ENCODE results near the gene RFT1.

RFT1 gene

DNA sequence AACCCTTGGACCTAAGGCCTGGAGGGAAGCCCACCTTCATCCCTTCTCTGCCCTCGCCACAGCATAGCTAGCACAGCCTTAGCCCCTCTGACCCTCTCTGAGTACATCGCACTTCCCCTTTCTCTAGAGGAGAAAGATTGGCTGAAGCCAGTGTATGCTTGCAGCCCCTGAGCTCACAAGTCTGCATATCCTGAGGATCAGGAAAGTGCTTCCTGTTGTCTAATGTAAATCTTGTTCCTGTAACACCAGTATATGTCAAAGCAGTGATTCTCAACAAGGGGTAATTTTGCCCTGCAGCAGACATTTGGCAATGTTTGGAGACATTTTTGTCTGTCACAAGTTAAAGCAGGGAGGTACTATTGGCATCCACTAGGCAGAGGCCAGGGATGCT is 28.5 kb upstream of the RFT1 start:
- TF ChIP-seq, protein P1, sequence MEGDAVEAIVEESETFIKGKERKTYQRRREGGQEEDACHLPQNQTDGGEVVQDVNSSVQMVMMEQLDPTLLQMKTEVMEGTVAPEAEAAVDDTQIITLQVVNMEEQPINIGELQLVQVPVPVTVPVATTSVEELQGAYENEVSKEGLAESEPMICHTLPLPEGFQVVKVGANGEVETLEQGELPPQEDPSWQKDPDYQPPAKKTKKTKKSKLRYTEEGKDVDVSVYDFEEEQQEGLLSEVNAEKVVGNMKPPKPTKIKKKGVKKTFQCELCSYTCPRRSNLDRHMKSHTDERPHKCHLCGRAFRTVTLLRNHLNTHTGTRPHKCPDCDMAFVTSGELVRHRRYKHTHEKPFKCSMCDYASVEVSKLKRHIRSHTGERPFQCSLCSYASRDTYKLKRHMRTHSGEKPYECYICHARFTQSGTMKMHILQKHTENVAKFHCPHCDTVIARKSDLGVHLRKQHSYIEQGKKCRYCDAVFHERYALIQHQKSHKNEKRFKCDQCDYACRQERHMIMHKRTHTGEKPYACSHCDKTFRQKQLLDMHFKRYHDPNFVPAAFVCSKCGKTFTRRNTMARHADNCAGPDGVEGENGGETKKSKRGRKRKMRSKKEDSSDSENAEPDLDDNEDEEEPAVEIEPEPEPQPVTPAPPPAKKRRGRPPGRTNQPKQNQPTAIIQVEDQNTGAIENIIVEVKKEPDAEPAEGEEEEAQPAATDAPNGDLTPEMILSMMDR (IDR thresholded peaks at IDR 0.05; ENCODE audit: low read depth, low read length): no peak
- H3K4me3 ChIP-seq (ENCODE audit: low read depth, low read length): no peak overlapping the region

DNA sequence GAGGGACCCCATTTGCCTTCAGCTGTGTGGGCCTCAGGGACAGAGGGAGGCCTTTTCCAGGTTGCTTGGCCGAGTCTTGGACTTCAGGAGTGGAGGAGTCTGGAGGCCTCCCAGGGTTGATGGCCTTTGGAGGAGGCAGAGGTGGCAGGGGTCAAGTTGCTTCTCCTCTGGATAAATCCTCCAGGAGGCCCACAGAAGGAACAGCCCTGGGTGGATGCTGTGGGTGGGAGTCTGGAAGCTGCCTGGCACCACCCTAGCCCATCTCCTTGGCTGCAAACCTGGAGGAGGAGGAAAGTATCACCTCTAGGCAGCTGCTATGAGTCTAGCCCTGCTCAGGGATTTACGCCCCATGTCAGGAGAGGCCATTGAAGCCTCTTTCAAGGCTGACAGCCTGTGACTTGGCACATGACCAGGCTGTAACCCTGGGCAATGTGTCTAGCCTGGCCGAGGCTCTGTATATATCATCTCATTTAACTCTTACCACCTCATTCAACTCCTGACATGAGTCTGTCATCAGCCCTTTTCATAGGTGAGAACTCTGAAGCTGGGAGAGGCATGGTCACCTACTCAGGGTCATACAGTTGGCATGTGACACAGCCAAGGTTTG is 27.8 kb upstream of the RFT1 start:
- TF ChIP-seq, protein P1 (IDR thresholded peaks at IDR 0.05; ENCODE audit: low read depth, low read length): no peak
- H3K4me3 ChIP-seq (ENCODE audit: low read depth, low read length): no peak overlapping the region

DNA sequence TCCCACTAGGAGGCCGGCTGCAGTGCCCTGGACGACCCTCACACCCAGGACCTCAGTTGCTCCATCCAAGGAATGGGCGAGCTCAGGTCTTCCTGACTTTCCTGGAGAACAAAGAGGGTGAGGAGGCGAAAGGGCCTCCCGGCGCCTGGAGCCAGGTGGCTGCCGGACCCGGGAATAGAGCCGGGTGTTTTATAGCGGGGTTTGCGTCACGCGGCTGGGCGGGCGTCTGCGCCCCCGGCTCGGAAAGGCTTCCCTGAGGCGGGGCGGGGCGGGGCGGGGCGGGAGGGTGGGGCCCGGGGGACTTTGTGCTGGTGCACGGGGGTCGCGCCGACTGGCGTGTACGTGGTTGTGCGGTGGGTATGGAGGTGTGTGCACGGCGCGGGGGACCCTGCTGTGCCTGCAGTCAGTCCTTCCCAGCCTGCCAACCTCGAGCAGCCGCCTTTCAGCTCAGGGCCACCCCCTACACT is 26.2 kb upstream of the RFT1 start:
- TF ChIP-seq, protein P1 (IDR thresholded peaks at IDR 0.05; ENCODE audit: low read depth, low read length): no peak
- no peak overlapping the region for H3K4me3 ChIP-seq (ENCODE audit: low read depth, low read length)

DNA sequence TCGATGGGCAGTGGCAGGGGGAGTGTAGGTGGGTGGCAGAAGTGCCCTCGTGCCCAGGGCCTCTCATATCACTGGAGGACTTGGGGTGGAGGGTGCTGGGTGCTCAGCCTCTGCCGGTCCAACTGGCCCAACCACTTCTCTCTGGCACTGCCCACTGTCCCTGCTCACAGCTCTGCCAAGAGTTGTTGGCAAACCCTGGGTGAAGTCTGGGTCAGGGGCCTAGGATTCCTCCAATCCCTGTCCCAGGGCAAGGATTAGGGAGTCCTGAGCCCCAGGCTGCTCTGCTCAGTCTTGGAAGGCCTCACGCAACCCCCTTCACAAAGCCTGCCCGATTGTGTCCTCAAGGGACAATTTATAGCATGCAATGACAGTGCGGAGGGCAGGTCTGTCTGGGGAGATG is 25.5 kb upstream of the RFT1 start:
- H3K4me3 ChIP-seq (ENCODE audit: low read depth, low read length): no peak overlapping the region
- TF ChIP-seq, protein P1 (IDR thresholded peaks at IDR 0.05; ENCODE audit: low read depth, low read length): no peak

DNA sequence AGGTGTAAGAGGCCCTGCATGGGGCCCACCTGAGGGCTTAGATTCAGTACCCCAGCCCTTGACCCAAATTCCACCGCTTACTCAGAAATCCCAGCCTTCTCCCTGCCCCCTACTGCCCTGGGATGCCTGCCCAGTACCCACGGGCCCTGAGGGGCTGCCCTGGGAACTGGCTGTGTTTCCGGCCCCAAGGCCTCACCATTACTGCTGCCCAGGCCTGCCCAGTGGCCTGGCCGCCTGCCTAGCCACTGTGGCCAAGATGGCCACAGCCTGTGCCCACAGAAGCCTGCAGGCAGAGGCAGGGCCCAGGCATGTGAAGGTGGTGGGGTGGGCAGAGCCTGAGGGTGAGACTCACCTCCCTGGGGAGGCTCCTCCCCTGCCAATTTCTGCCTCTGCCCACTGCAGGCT is 24.6 kb upstream of the RFT1 start:
- TF ChIP-seq, protein P1 (IDR thresholded peaks at IDR 0.05; ENCODE audit: low read depth, low read length): no peak
- H3K4me3 ChIP-seq (ENCODE audit: low read depth, low read length): no peak overlapping the region

DNA sequence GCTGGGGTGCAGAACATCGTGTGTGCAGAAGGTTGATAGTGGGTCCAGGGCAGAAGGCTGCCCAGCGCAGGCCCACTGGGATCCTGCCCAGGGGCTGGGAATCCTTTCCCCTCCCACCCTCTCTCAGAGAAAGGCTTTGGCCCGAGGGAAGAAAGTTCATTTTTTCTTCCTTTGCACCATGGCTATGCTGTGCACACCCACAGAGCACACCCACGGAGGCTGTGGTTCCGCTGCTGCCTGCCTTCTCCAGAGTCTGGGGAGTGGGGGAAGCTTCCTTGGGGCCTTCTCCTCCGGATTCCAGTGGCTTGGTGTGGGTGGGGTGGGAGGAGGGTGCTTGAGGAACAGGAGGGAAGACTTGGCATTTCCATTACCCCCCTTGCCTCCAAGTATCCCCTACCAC is 23.7 kb upstream of the RFT1 start:
- TF ChIP-seq, protein P1 (IDR thresholded peaks at IDR 0.05; ENCODE audit: low read depth, low read length): no peak
- no peak overlapping the region for H3K4me3 ChIP-seq (ENCODE audit: low read depth, low read length)

DNA sequence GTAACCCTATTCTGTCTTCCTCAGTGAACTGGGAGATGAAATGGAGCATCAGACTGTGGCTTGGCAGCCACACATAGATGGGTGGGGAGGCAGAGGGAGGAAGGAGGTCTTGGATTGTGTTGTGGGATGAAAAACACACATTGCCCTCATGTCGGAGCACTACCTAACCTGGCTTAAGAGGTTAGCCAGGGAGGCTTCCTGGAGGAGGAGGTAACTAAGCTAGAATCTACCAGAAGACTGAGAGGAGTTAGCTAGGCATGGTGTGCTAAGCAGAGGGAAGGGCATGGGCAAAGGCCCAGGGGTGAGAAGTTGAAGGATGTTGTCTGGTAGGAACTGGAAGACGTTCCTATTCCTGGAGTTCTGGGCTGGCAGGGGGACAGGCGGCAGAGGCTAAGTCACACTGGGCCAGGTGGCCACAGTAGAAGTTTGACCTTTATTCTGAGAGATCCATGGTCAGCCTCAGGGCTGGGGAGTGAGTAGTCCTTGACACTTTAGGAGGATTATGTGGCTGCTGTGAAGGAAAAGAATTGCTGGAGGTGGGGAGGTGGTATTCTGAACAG is 23.1 kb upstream of the RFT1 start:
- no peak overlapping the region for H3K4me3 ChIP-seq (ENCODE audit: low read depth, low read length)
- TF ChIP-seq, protein P1 (IDR thresholded peaks at IDR 0.05; ENCODE audit: low read depth, low read length): no peak
